Activated CD8-positive, alpha-beta memory T cell treated with anti-CD3 and anti-CD28 coated beads for 24 hours (primary cell): Measurements from ENCODE around the gene ARL4C.
"Not testable (repeated sequence)": the region's sequence is repeated elsewhere in the genome, so short reads cannot be mapped to it uniquely, and the experiment has no call there.

ENCODE experiments used
- DNase-seq: peaks from one replicate; pipeline ENCODE4 v3.0.0-alpha.2; 2020

ARL4C gene

GRCh38 chr2:234469972-234470371 lies 26.9 kb downstream of the ARL4C start:
- no peak for DNase-seq

- no peak for DNase-seq
Measured at GRCh38 chr2:234469251-234469845, 27.5 kb downstream of the ARL4C start.

GRCh38 chr2:234468503-234468902 lies 28.4 kb downstream of the ARL4C start:
- DNase-seq: no peak

- DNase-seq: no peak
Measured at GRCh38 chr2:234467289-234467688, 29.6 kb downstream of the ARL4C start.

GRCh38 chr2:234464291-234464645 lies 32.6 kb downstream of the ARL4C start:
- DNase-seq: no peak

GRCh38 chr2:234463626-234464290 lies 33.1 kb downstream of the ARL4C start:
- DNase-seq: peak; percentile 84

- no peak for DNase-seq
Measured at GRCh38 chr2:234462218-234462992, 34.5 kb downstream of the ARL4C start.

- DNase-seq: no peak
Measured at GRCh38 chr2:234459401-234460009, 37.4 kb downstream of the ARL4C start.

- no peak for DNase-seq
Measured at GRCh38 chr2:234458466-234458865, 38.4 kb downstream of the ARL4C start.

- DNase-seq: no peak
Measured at GRCh38 chr2:234457421-234457820, 39.5 kb downstream of the ARL4C start.

- DNase-seq: not testable (repeated sequence)
Measured at GRCh38 chr2:234455246-234455645, 41.6 kb downstream of the ARL4C start.

- no peak for DNase-seq
Measured at GRCh38 chr2:234454433-234454832, 42.4 kb downstream of the ARL4C start.

- DNase-seq: no peak
Measured at GRCh38 chr2:234453216-234453615, 43.7 kb downstream of the ARL4C start.

GRCh38 chr2:234451852-234452625 lies 44.8 kb downstream of the ARL4C start:
- no peak for DNase-seq

- no peak for DNase-seq
Measured at GRCh38 chr2:234451242-234451641, 45.6 kb downstream of the ARL4C start.

GRCh38 chr2:234450431-234451124 lies 46.3 kb downstream of the ARL4C start:
- DNase-seq: no peak

GRCh38 chr2:234448506-234449184 lies 48.2 kb downstream of the ARL4C start:
- DNase-seq: no peak

GRCh38 chr2:234447963-234448362 lies 48.9 kb downstream of the ARL4C start:
- no peak for DNase-seq

- no peak for DNase-seq
Measured at GRCh38 chr2:234447189-234447588, 49.7 kb downstream of the ARL4C start.

- DNase-seq: peak; percentile 87
Measured at GRCh38 chr2:234446404-234447076, 50.3 kb downstream of the ARL4C start.

GRCh38 chr2:234444893-234445292 lies 52.0 kb downstream of the ARL4C start:
- peak; percentile 84 for DNase-seq
